UCSD-AML1 (cell line): ENCODE measurements around the gene PKNOX1.
"Not testable (repeated sequence)": the region's sequence is repeated elsewhere in the genome, so short reads cannot be mapped to it uniquely, and the experiment has no call there.

Experiments
- DNase-seq: peaks from one replicate; lab custom pipeline; 2025; ENCODE audit not compliant: unreplicated experiment; lab: John Stamatoyannopoulos, UW

The PKNOX1 gene

DNA sequence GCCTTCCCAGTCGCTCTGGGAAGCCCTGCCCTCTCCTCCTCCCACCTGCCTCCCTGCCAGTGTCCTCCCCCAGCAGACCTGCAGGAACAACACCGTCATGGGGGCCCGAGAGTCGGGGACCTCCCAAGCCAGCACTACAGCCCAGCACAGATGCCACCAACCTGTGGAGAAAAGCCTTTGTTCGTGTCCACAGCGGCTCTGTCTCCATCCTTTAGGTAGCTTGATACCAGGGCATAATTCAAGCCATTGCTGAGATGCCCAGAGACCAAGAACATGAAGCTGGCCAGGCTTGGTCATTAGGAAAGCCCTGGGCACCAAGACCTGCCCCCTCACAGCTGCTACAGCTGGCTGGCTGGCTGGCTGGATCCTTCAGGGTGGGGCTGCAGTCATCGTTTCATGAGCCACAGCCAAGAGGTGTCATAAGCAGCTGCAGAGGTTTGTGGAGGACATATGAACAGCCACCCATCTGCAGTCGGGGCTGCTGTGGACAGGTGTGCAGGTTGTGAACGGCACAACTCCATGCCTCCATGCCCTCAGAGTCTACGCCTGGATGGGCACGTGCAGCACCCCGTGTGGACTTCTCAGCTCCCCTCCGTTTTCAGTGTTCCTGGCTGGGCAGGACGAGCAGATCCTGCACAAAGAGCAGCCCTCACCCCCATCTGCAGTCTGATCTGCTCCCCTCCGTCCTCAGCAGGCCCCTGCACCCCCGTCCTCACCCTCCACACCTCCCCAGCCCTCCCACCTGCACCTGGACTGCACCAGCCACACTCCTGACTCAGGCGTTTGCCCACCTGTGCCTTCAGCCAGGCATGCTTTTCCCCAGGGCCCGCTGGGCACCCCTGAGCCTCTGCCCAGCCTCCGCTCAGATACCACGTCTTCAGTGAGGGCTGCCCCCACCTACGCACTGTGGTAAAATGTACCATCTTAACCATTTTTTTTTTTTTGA lies 71.8 kb downstream of the PKNOX1 start:
- not testable (repeated sequence) for DNase-seq

DNA sequence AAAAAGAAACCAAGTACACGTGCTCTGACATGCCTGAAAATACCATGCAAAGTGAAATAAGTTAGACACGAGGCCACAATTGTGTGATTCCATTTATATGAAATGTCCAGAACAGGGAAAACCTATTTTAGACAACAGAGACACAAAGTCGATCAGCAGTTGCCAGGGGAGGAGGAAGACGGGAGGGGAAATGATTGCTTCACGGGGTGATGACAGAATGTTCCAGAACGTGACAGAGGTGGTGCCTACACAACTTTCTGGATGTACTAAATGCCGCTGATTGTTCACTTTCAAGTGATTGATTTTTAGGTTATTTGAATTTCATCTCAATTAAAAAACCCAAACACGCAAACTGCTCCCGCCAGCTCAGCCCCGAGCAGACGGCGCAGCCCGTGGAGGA lies 78.8 kb downstream of the PKNOX1 start:
- DNase-seq: not testable (repeated sequence)

- not testable (repeated sequence) for DNase-seq
Observed at GRCh38 chr21:43062955-43063664, 88.7 kb downstream of the PKNOX1 start.

DNA sequence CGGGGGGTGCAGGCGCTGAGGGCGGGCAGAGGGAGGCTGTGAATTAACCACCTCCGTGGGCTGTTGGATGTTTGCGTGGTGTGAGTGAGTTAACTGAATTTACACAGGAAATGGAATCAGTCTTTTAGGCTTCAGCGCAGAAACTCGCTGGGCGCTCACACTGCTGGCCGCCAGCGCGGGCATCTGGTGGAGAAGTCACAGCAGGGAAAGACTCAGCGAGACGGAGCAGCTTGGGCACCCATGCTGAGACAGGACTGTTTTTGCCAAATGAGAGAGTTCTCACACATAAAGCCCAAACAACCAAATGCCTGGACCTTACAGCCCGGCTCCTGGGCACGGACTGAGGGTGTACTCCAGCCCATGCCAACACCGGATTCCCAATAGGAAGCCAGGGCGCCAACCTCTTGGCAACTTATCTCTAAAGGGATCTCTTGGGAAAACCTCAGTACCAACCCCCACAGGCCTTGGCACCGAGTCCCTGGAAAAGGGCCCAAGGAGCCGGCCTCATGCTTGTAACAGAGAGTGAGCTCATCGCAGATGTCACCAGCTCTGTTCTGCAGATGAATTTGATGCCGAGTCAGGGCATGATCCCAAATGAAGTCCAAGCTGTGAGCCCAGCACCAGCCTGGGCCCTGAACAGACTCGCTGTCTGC lies 90.0 kb downstream of the PKNOX1 start:
- DNase-seq: not testable (repeated sequence)

DNA sequence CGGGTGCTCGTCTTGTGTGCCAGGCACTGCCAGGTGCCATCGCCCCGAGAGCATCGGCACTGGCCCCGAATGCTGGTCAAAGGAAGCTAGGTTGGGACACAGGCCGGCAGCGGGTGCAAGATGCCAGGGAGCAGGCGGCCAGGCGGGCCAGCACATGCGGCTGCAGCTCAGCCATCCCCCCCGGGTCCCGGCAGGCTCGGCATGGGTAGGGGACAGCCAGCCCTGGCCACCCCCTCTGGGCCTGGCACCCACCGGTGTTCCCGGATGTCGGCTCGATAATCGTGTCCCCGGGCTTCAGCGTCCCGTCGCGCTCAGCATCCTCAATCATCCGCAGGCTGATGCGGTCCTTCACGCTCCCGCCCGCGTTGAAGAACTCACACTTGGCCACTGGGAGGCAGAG lies 91.6 kb downstream of the PKNOX1 start:
- not testable (repeated sequence) for DNase-seq

GRCh38 chr21:43066690-43067089 lies 92.3 kb downstream of the PKNOX1 start:
- not testable (repeated sequence) for DNase-seq

GRCh38 chr21:43068065-43068464 lies 93.7 kb downstream of the PKNOX1 start:
- not testable (repeated sequence) for DNase-seq

- DNase-seq: not testable (repeated sequence)
Observed at GRCh38 chr21:43069682-43070081, 95.3 kb downstream of the PKNOX1 start.

DNA sequence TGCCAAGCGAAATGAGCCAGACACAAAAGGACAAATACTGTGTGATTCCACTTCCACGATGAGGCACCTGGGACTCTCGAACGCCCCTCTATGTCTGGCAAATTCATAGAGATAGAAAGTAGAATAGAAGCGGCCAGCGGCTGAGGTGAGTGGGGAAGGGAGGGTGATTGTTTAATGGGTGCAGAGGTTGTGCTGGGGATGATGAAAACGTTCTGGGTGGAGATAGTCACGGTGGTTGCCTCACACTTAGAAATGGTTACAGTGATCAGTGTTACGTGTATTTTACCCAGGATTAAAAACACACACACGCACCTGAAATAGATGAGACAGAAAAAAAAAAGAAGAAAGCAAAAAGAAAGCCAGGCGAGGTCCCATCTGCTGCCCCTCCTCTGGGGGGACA lies 98.4 kb downstream of the PKNOX1 start:
- DNase-seq: not testable (repeated sequence)

- not testable (repeated sequence) for DNase-seq
Observed at GRCh38 chr21:43074401-43075169, 100.2 kb downstream of the PKNOX1 start.

DNA sequence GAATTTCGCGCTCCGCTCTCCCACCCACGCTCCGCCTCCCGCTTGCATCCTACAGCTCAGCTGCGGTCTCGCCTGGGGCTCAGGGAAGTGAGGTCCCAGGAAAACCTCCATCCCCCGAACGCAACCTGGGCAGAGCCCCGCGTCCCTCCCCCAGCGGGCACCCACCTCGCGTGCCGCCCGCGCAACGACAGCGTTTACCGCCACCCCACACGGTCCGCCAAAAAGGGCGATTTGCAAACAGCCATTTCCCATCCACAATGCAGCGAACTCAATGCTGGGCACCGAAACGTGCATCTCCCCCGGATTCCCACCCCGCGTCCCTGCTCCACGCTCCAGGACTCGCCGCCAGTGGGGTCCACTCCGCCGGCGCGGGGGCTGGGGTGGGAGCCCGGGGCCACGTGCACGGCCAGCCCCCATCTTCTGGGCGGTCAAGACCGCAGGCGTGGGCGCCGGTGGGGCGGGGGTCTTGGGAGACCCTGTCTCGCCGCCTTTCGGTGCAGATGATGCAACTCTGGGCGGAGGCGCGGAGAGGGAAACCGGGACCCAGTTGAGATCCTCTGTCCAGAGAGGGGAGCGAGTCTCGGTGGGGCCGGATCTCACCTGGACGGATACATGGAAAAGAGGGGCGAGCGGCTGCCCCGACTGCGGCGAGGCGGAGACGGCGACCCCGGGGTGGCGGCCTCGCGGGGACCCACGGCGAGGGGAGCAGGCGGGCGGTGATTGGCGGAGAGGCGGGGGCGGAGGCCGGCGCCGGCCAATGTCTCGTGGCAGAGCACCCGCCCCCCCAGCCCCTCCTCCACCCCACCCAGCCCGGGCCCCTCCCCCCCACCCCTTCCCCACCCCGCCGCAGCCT lies 101.0 kb downstream of the PKNOX1 start, which contains the start of gene CBS:
Gene CBS (minus strand): TSS at position 666 of the 853 bp plus-strand sequence. CDS start 3,642 bp downstream, outside the sequence.
- not testable (repeated sequence) for DNase-seq

DNA sequence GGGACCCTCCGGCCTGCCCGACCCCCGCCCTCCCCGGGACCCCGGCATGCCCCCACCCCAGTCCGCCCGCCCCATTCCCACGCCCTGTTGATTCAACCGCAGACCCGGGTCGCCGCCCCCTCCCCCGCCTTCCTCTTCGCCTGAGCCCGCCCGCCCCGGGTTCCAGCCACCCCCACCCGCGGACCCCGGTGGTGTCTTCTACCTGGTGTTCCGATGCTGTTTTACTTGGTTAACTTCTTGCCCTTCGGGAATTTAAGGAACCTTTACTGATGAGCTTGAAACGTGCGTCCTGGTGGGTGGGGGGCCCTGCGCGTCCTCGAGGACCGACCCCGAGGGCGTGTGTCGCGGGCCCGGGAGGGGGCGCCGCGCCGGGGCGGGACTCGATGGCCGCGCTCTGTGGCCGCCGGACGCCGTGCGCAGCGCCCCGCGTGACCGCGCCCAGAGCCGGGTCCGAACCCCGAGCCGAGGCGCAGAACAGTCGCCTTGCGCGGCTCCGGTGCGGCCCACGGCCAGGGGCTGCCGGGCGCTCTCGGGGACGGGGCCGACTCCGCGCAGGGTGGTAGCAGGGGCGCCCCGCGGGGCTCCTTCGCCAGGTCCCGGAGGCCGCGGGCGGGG lies 101.8 kb downstream of the PKNOX1 start:
- not testable (repeated sequence) for DNase-seq

- DNase-seq: not testable (repeated sequence)
Observed at GRCh38 chr21:43076643-43077042, 102.3 kb downstream of the PKNOX1 start.

GRCh38 chr21:43082587-43083300 lies 108.4 kb downstream of the PKNOX1 start:
- not testable (repeated sequence) for DNase-seq
